SK-N-SH (cell line): ENCODE measurements around the gene SUMO1. TPM values are rescaled to one million over a fixed set of nuclear protein-coding genes. Genes with fewer than 3 reads are reported as not detected.

Source experiments
- CTCF ChIA-PET: fragments of 300-600, 350-600 bp; formaldehyde crosslinking; extraction: SDS; loops from one replicate; lab custom pipeline; 2021; lab: Yijun Ruan, JAX
- POLR2A ChIA-PET: fragments of 350-600 bp; sonication (Branson Sonifier 250); formaldehyde crosslinking; extraction: SDS; loops from one replicate; lab custom pipeline; 2020; ENCODE audit warnings: antibody characterized with exemption, inconsistent platforms; lab: Yijun Ruan, JAX
- DNase-seq: peaks from one replicate; pipeline ENCODE4 v3.0.0; 2012
- H2AFZ ChIP-seq: fragments of 200-600 bp; sonication (generic); 2 replicates; pipeline ENCODE4 v1.8.1; 2016; ENCODE audit warnings: antibody characterized with exemption, mild to moderate bottlenecking, low read depth
- H3F3A ChIP-seq: fragments of 200-600 bp; sonication (generic); replicated peaks from 2 replicates; pipeline ENCODE3; 2016; ENCODE audit warnings: antibody characterized with exemption, mild to moderate bottlenecking; ENCODE audit not compliant: insufficient read depth
- H3K27ac ChIP-seq, 2 experiments: fragments of 200-500 bp in 1 of 2; fragments of 200-600 bp in 1 of 2; sonication (Bioruptor generic) in 1 of 2; sonication (generic), shearing (Covaris generic) in 1 of 2; 2 replicates each; pipeline versions ENCODE4 v1.5.1 to v1.6.1; 2014 to 2016; ENCODE audit warnings: low read depth in 2 of 2, inconsistent platforms in 1 of 2, low read length in 1 of 2, mild to moderate bottlenecking in 1 of 2, mixed read lengths in 1 of 2
- H3K27me3 ChIP-seq: fragments of 200-600 bp; sonication (generic), shearing (Covaris generic); 2 replicates; pipeline ENCODE4 v1.6.1; 2016; ENCODE audit warnings: mixed run types; ENCODE audit not compliant: insufficient read depth
- H3K36me3 ChIP-seq, 2 experiments: fragments of 200-500 bp in 1 of 2; fragments of 200-600 bp in 1 of 2; sonication (Bioruptor generic) in 1 of 2; sonication (generic) in 1 of 2; replicated peaks in 1 of 2; 2 replicates each; pipeline versions ENCODE3 to v1.5.1; 2014 to 2016; ENCODE audit warnings: low read length in 1 of 2, mild to moderate bottlenecking in 1 of 2; ENCODE audit not compliant: insufficient read depth in 2 of 2, control insufficient read depth in 1 of 2
- H3K4me1 ChIP-seq, 2 experiments: fragments of 200-500 bp in 1 of 2; fragments of 200-600 bp in 1 of 2; sonication (Bioruptor generic) in 1 of 2; sonication (generic), shearing (Covaris generic) in 1 of 2; 2 replicates each; pipeline versions ENCODE4 v1.5.1 to v1.6.1; 2014 to 2016; ENCODE audit warnings: low read depth in 1 of 2, low read length in 1 of 2, mixed run types in 1 of 2; ENCODE audit not compliant: insufficient read depth in 2 of 2, control insufficient read depth in 1 of 2
- H3K4me2 ChIP-seq: fragments of 200-600 bp; sonication (generic), shearing (Covaris generic); 2 replicates; pipeline ENCODE4 v1.6.1; 2017; ENCODE audit warnings: mixed run types
- H3K4me3 ChIP-seq, 2 experiments: fragments of 200-500 bp in 1 of 2; fragments of 200-600 bp in 1 of 2; sonication (Bioruptor generic) in 1 of 2; sonication (generic), shearing (Covaris generic) in 1 of 2; 2 replicates each; pipeline versions ENCODE4 v1.5.1 to v1.8.1; 2014 to 2016; ENCODE audit warnings: low read depth in 2 of 2, inconsistent platforms in 1 of 2, low read length in 1 of 2, mild to moderate bottlenecking in 1 of 2, mixed read lengths in 1 of 2, moderate library complexity in 1 of 2
- H3K79me2 ChIP-seq: fragments of 200-600 bp; sonication (generic); 2 replicates; pipeline ENCODE4 v1.8.1; 2017; ENCODE audit warnings: mild to moderate bottlenecking; ENCODE audit not compliant: insufficient read depth
- H3K9ac ChIP-seq: fragments of 200-600 bp; sonication (generic); 2 replicates; pipeline ENCODE4 v1.6.1; 2017; ENCODE audit warnings: mixed run types
- H3K9me2 ChIP-seq: fragments of 200-600 bp; sonication (generic); 2 replicates; pipeline ENCODE4 v1.6.1; 2017; ENCODE audit warnings: mixed run types
- H3K9me3 ChIP-seq: fragments of 200-600 bp; sonication (generic); 2 replicates; pipeline ENCODE4 v1.6.1; 2017; ENCODE audit warnings: mixed run types, mild to moderate bottlenecking, moderate library complexity
- H4K20me1 ChIP-seq: fragments of 200-600 bp; sonication (generic); 2 replicates; pipeline ENCODE4 v1.6.1; 2017; ENCODE audit warnings: mild to moderate bottlenecking, mixed run types; ENCODE audit not compliant: insufficient read depth
- CHD2 ChIP-seq: fragments of 150-350 bp; IDR thresholded peaks from 2 replicates; pipeline ENCODE4 v1.6.1; 2018; ENCODE audit warnings: low read length; ENCODE audit not compliant: partially characterized antibody
- EP300 ChIP-seq, 2 experiments: IDR thresholded peaks; 2 replicates each; pipeline versions ENCODE4 v1.4.0 to v1.6.1; 2012; ENCODE audit warnings: borderline replicate concordance in 1 of 2, low read depth in 1 of 2, low read length in 1 of 2
- EZH2phosphoT487 ChIP-seq: fragments of 200-600 bp; sonication (generic); IDR thresholded peaks from 2 replicates; pipeline ENCODE4 v1.6.1; 2017; ENCODE audit warnings: low read depth, mixed run types, mild to moderate bottlenecking, antibody characterized with exemption, moderate library complexity, borderline replicate concordance
- FOSL2 ChIP-seq: IDR thresholded peaks from 2 replicates; pipeline ENCODE4 v1.4.0; 2012; ENCODE audit warnings: low read depth, mild to moderate bottlenecking, moderate library complexity, borderline replicate concordance
- IRF3 ChIP-seq: fragments of 150-350 bp; IDR thresholded peaks from 2 replicates; pipeline ENCODE4 v1.6.1; 2016; ENCODE audit warnings: mild to moderate bottlenecking, low read depth, low read length
- JUND ChIP-seq: IDR thresholded peaks from 2 replicates; pipeline ENCODE4 v1.4.0; 2012
- MAX ChIP-seq: IDR thresholded peaks from 2 replicates; pipeline ENCODE4 v1.4.0; 2012; ENCODE audit warnings: low read depth
- NFIC ChIP-seq: IDR thresholded peaks from 2 replicates; pipeline ENCODE4 v1.4.0; 2012; ENCODE audit warnings: borderline replicate concordance
- NRF1 ChIP-seq: IDR thresholded peaks from 2 replicates; pipeline ENCODE4 v1.6.1; 2012; ENCODE audit warnings: low read depth, mild to moderate bottlenecking, low read length
- PBX3 ChIP-seq: IDR thresholded peaks from 2 replicates; pipeline ENCODE4; 2012
- POLR2AphosphoS5 ChIP-seq: IDR thresholded peaks from 2 replicates; pipeline ENCODE4 v1.6.1; 2012; ENCODE audit warnings: low read depth, low read length
- RCOR1 ChIP-seq: fragments of 150-350 bp; IDR thresholded peaks from 2 replicates; pipeline ENCODE4 v1.6.1; 2017; ENCODE audit warnings: antibody characterized with exemption, low read length
- SIN3A ChIP-seq: IDR thresholded peaks from 2 replicates; pipeline ENCODE4 v1.6.1; 2012; ENCODE audit warnings: low read depth, mild to moderate bottlenecking, low read length, moderate library complexity, borderline replicate concordance
- TAF1 ChIP-seq: IDR thresholded peaks from 2 replicates; pipeline ENCODE4 v1.6.1; 2012; ENCODE audit warnings: low read depth, mild to moderate bottlenecking, low read length, moderate library complexity, borderline replicate concordance
- TCF12 ChIP-seq: IDR thresholded peaks from 2 replicates; pipeline ENCODE4 v1.4.0; 2012
- TEAD4 ChIP-seq: IDR thresholded peaks from 2 replicates; pipeline ENCODE4 v1.4.0; 2012; ENCODE audit warnings: mild to moderate bottlenecking, borderline replicate concordance; ENCODE audit not compliant: insufficient read depth
- WGBS: methylation state at CpG from one replicate; pipeline ENCODE4 v1.1.6; 2017; ENCODE audit warnings: low lambda C conversion rate; 5-methylcytosine and 5-hydroxymethylcytosine counted together
- polyA plus RNA-seq, 3 experiments: library from polyadenylated mRNA; depleted of rRNA; stranded (reverse); fragments of >200 nt; gene quantifications; 2 replicates each; pipeline ENCODE4 v1.2.3, GENCODE V29; 2012

The SUMO1 gene
- polyA plus RNA-seq, 1 of the 3 experiments (the other 2 are of a cell fraction), result 42.8 TPM

GRCh38 chr2:202165945-202166344 is 72.5 kb downstream of the SUMO1 start:
- Histone ChIP-seq H3K4me2 (no peak overlapping the region), H3K4me1 (peaks cover 2 to 10% of the 10 kb centered on the region in 2 experiments; a peak in 2 of 4 replicates), H2AFZ (peak overlapping the region; percentile 12; the same call in 1 of the 2 replicates), H3K27me3 (no peaks in the 10 kb centered on the region), H3K79me2 (no peaks in the 10 kb centered on the region), H4K20me1 (no peaks in the 10 kb centered on the region), H3K9ac (no peak overlapping the region), H3K27ac (peak overlapping the region; percentile 32 to 77; a peak in 2 of 4 replicates), H3K9me2 (no peaks in the 10 kb centered on the region), H3K9me3 (no peaks in the 10 kb centered on the region), H3K36me3 (no peaks in the 10 kb centered on the region), H3F3A (peaks cover 5% of the 10 kb centered on the region), H3K4me3 (no peak overlapping the region)
- 0 out of 2 replicates have a peak, but pooled peaks have one; percentile 25 for TF ChIP-seq MAX
- TF ChIP-seq NRF1, result no peak
- TF ChIP-seq JUND, result peak; percentile 38; the same call in 1 of the 2 replicates
- no peak for TF ChIP-seq TAF1
- TF ChIP-seq CHD2, result no peak
- no peak for TF ChIP-seq IRF3
- 0 out of 2 replicates have a peak, but pooled peaks have one; percentile 45 for TF ChIP-seq SIN3A
- TF ChIP-seq NFIC, result peak; percentile 56; the same call in 1 of the 2 replicates
- TF ChIP-seq EZH2phosphoT487, result no peak
- peak; percentile 94 for TF ChIP-seq TCF12
- TF ChIP-seq TEAD4, result peak; percentile 47; the same call in 1 of the 2 replicates
- 0 out of 2 replicates have a peak, but pooled peaks have one; percentile 40 for TF ChIP-seq RCOR1
- peak; percentile 95 for TF ChIP-seq PBX3
- TF ChIP-seq POLR2AphosphoS5, result peak; percentile 76
- peak; percentile 73 to 78; a peak in 3 of 4 replicates for TF ChIP-seq EP300 (IDR thresholded peaks at IDR 0.05; ENCODE audit: borderline replicate concordance in 1 of 2, low read depth in 1 of 2, low read length in 1 of 2)
- 0 out of 2 replicates have a peak, but pooled peaks have one; percentile 6 for TF ChIP-seq FOSL2
- 24% methylated on average over 1 of the region's 1 CpG for WGBS
- CTCF ChIA-PET, result interaction anchor here (1.0 kb wide), 1 partner anchor 13 kb away, joined by 5 read pairs; no protein-coding TSS in a partner anchor
- DNase-seq, result no peak
- POLR2A ChIA-PET, result no interaction called here

GRCh38 chr2:202165208-202165607 is 73.2 kb downstream of the SUMO1 start:
- Histone ChIP-seq H3F3A (peaks cover 5% of the 10 kb centered on the region), H3K79me2 (no peaks in the 10 kb centered on the region), H2AFZ (no peak overlapping the region), H4K20me1 (no peaks in the 10 kb centered on the region), H3K27ac (peak overlapping the region; percentile 1 to 32; a peak in 2 of 4 replicates), H3K4me2 (no peak overlapping the region), H3K9ac (no peak overlapping the region), H3K36me3 (no peaks in the 10 kb centered on the region), H3K4me1 (peaks cover 6 to 11% of the 10 kb centered on the region in 2 experiments; a peak in 2 of 4 replicates), H3K9me3 (no peaks in the 10 kb centered on the region), H3K27me3 (no peaks in the 10 kb centered on the region), H3K4me3 (no peak overlapping the region), H3K9me2 (no peaks in the 10 kb centered on the region)
- WGBS, result 98% methylated on average over 5 of the region's 5 CpGs
- TF ChIP-seq TEAD4, result no peak
- no peak for TF ChIP-seq NRF1
- no peak for TF ChIP-seq CHD2
- no peak for DNase-seq
- ChIA-PET CTCF (interaction anchor here (0.6 to 1.8 kb wide), 3 partner anchors 13 to 304 kb away, joined by 3 to 15 read pairs (median 3); no protein-coding TSS in a partner anchor), POLR2A (no interaction called here)
